HepG2 (cell line): ENCODE data around the gene TNN. TPM values are rescaled to one million over a fixed set of nuclear protein-coding genes. Genes with fewer than 3 reads are reported as not detected.

Experiments used
- ATM ChIP-seq: fragments of 450-650 bp; IDR thresholded peaks from 2 replicates; pipeline ENCODE4 v1.7.1; 2017; ENCODE audit warnings: mild to moderate bottlenecking, borderline replicate concordance
- CBFB ChIP-seq: sonication (generic); formaldehyde crosslinking; IDR thresholded peaks from 2 replicates; pipeline ENCODE4 v1.4.0; 2020; ENCODE audit warnings: missing genetic modification reagents
- CREB1 ChIP-seq, 2 experiments: fragments of 450-650 bp in 1 of 2; IDR thresholded peaks; 2 replicates each; pipeline ENCODE4 v1.6.1; 2016 to 2017; ENCODE audit warnings: control low read depth in 1 of 2, mild to moderate bottlenecking in 1 of 2, missing compliant biosample characterization in 1 of 2, missing genetic modification characterization in 1 of 2
- HMG20B ChIP-seq: conservative IDR thresholded peaks from 2 replicates; pipeline ENCODE4 v1.6.1; 2016; ENCODE audit warnings: missing genetic modification reagents, missing compliant biosample characterization
- KDM6A ChIP-seq: IDR thresholded peaks from 2 replicates; pipeline ENCODE4 v1.6.1; 2016; ENCODE audit warnings: low read depth
- MXD4 ChIP-seq: IDR thresholded peaks from 2 replicates; pipeline ENCODE4 v1.6.1; 2016; ENCODE audit warnings: mild to moderate bottlenecking, missing biosample characterization, missing genetic modification reagents
- MXI1 ChIP-seq: IDR thresholded peaks from 3 replicates; pipeline ENCODE4 v1.6.1; 2012; ENCODE audit warnings: low read depth, low read length, inconsistent platforms, borderline replicate concordance
- NCOA5 ChIP-seq: sonication (generic); formaldehyde crosslinking; IDR thresholded peaks from 2 replicates; pipeline ENCODE4 v1.4.0; 2020; ENCODE audit warnings: missing genetic modification reagents
- PTBP1 ChIP-seq: fragments of 200-400 bp; formaldehyde crosslinking; IDR thresholded peaks from 2 replicates; pipeline ENCODE4 v1.6.1; 2018; ENCODE audit warnings: low read length, low read depth; ENCODE audit not compliant: poor library complexity, severe bottlenecking
- RARA ChIP-seq: IDR thresholded peaks from 2 replicates; pipeline ENCODE4 v1.6.1; 2016; ENCODE audit warnings: missing genetic modification reagents, missing compliant biosample characterization
- SOX5 ChIP-seq: IDR thresholded peaks from 2 replicates; pipeline ENCODE4 v1.6.1; 2016; ENCODE audit warnings: borderline replicate concordance
- ZBTB33 ChIP-seq: sonication (generic); formaldehyde crosslinking; IDR thresholded peaks from 2 replicates; pipeline ENCODE4 v1.4.0; 2020; ENCODE audit warnings: missing genetic modification reagents
- ZNF253 ChIP-seq: sonication (generic); formaldehyde crosslinking; IDR thresholded peaks from 2 replicates; pipeline ENCODE4 v1.8.0; 2022; ENCODE audit warnings: mild to moderate bottlenecking, missing genetic modification reagents, borderline replicate concordance
- ZNF558 ChIP-seq: sonication (generic); formaldehyde crosslinking; IDR thresholded peaks from 2 replicates; pipeline ENCODE4 v1.9.0; 2022; ENCODE audit warnings: mild to moderate bottlenecking, missing genetic modification reagents, borderline replicate concordance
- ZNF564 ChIP-seq: sonication (generic); formaldehyde crosslinking; IDR thresholded peaks from 2 replicates; pipeline ENCODE4 v1.8.1; 2023; ENCODE audit warnings: mild to moderate bottlenecking, missing genetic modification reagents
- ZNF619 ChIP-seq: sonication (generic); formaldehyde crosslinking; IDR thresholded peaks from 2 replicates; pipeline ENCODE4 v1.4.0; 2020; ENCODE audit warnings: mild to moderate bottlenecking, missing genetic modification reagents
- ZNF629 ChIP-seq: sonication (generic); formaldehyde crosslinking; conservative IDR thresholded peaks from 2 replicates; pipeline ENCODE4 v1.5.0; 2020; ENCODE audit warnings: missing genetic modification reagents
- ZSCAN9 ChIP-seq: IDR thresholded peaks from 2 replicates; pipeline ENCODE4 v1.6.1; 2016; ENCODE audit warnings: borderline replicate concordance
- polyA plus RNA-seq, 8 experiments: library from polyadenylated mRNA; depleted of rRNA in 3 of 8; stranded (reverse) in 7 of 8; unstranded in 1 of 8; fragments of >200 nt; fragmentation: Illumina TruSeq in 4 of 8; extraction: Trizol in 4 of 8; gene quantifications; 2 replicates each; pipeline versions ENCODE4 v1.2.1 to v1.2.3, GENCODE V29; 2011 to 2016; ENCODE audit warnings: low read depth in 4 of 8, missing spikeins in 1 of 8, mixed read lengths in 1 of 8; ENCODE audit not compliant: insufficient read depth in 1 of 8
- total RNA-seq, 5 experiments: library from RNA; depleted of rRNA; stranded (reverse); fragments of >200 nt; fragmentation: Illumina TruSeq; extraction: Trizol; gene quantifications; 2 replicates each; pipeline ENCODE4 v1.2.3, GENCODE V29; 2016; ENCODE audit warnings: low read depth in 1 of 5
- TF ChIP-seq, protein P1 (sequence below): sonication (generic); formaldehyde crosslinking; IDR thresholded peaks from 2 replicates; pipeline ENCODE4 v1.5.0; 2020; ENCODE audit warnings: missing genetic modification reagents
- TF ChIP-seq, protein P2 (sequence below): sonication (generic); formaldehyde crosslinking; conservative IDR thresholded peaks from 2 replicates; pipeline ENCODE4 v1.8.0; 2022; ENCODE audit warnings: mild to moderate bottlenecking, moderate library complexity, missing genetic modification reagents

Gene TNN
- total and polyA plus RNA-seq, 2 of the 13 experiments (the other 11 are each of a cell fraction or from before 2014, with no cell fraction given): not detected

- peak; percentile 82 for TF ChIP-seq CREB1 (IDR thresholded peaks at IDR 0.05)
- TF ChIP-seq CREB1 (CRISPR knock-in tag; IDR thresholded peaks at IDR 0.05): peak; percentile 91
- TF ChIP-seq HMG20B (CRISPR knock-in tag): 0 out of 2 replicates have a peak, but pooled peaks have one; percentile 11
- TF ChIP-seq ZNF629 (CRISPR knock-in tag): no peak
- TF ChIP-seq MXI1: peak; percentile 69; the same call in 1 of the 3 replicates
- no peak for TF ChIP-seq KDM6A
- peak; percentile 85 for TF ChIP-seq PTBP1
- peak; percentile 40; the same call in 1 of the 2 replicates for TF ChIP-seq ZBTB33 (CRISPR knock-in tag)
- TF ChIP-seq ZNF564 (CRISPR knock-in tag): no peak
- 0 out of 2 replicates have a peak, but pooled peaks have one; percentile 22 for TF ChIP-seq SOX5 (CRISPR knock-in tag)
- TF ChIP-seq ZSCAN9 (CRISPR knock-in tag): peak; percentile 70; the same call in 1 of the 2 replicates
- TF ChIP-seq MXD4 (CRISPR knock-in tag): peak; percentile 45; the same call in 1 of the 2 replicates
- TF ChIP-seq, protein P1, sequence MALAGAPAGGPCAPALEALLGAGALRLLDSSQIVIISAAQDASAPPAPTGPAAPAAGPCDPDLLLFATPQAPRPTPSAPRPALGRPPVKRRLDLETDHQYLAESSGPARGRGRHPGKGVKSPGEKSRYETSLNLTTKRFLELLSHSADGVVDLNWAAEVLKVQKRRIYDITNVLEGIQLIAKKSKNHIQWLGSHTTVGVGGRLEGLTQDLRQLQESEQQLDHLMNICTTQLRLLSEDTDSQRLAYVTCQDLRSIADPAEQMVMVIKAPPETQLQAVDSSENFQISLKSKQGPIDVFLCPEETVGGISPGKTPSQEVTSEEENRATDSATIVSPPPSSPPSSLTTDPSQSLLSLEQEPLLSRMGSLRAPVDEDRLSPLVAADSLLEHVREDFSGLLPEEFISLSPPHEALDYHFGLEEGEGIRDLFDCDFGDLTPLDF: no peak
- TF ChIP-seq ZNF253 (CRISPR knock-in tag): no peak
- no peak for TF ChIP-seq ATM
- no peak for TF ChIP-seq NCOA5
- TF ChIP-seq ZNF558 (CRISPR knock-in tag): no peak
- TF ChIP-seq CBFB (CRISPR knock-in tag): peak; percentile 93
- TF ChIP-seq RARA: 0 out of 2 replicates have a peak, but pooled peaks have one; percentile 14
- TF ChIP-seq ZNF619 (CRISPR knock-in tag): no peak
- TF ChIP-seq, protein P2, sequence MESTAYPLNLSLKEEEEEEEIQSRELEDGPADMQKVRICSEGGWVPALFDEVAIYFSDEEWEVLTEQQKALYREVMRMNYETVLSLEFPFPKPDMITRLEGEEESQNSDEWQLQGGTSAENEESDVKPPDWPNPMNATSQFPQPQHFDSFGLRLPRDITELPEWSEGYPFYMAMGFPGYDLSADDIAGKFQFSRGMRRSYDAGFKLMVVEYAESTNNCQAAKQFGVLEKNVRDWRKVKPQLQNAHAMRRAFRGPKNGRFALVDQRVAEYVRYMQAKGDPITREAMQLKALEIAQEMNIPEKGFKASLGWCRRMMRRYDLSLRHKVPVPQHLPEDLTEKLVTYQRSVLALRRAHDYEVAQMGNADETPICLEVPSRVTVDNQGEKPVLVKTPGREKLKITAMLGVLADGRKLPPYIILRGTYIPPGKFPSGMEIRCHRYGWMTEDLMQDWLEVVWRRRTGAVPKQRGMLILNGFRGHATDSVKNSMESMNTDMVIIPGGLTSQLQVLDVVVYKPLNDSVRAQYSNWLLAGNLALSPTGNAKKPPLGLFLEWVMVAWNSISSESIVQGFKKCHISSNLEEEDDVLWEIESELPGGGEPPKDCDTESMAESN: peak; percentile 78; the same call in 1 of the 2 replicates
Measured at GRCh38 chr1:175023043-175023921, 44.4 kb upstream of the TNN start, which contains the start of gene MRPS14 (continued).
